SH-SY5Y (cell line): ENCODE data around the gene MFAP5.

ENCODE experiments used
- GATA2 ChIP-seq: IDR thresholded peaks from 2 replicates; pipeline ENCODE4 v1.6.1; 2011; ENCODE audit warnings: mild to moderate bottlenecking, low read depth, low read length
- GATA3 ChIP-seq: IDR thresholded peaks from 2 replicates; pipeline ENCODE4 v1.6.1; 2011; ENCODE audit warnings: low read depth, mild to moderate bottlenecking, low read length, moderate library complexity

MFAP5 gene

GRCh38 chr12:8658346-8658745 lies 4.3 kb downstream of the MFAP5 start:
- TF ChIP-seq GATA2 (no peak), GATA3 (no peak)

- TF ChIP-seq GATA2, result no peak
These were observed 7.2 kb downstream of the MFAP5 start for GRCh38 chr12:8655421-8655820.

GRCh38 chr12:8648576-8649205 lies 13.9 kb downstream of the MFAP5 start:
- TF ChIP-seq GATA2, result no peak
- no peak for TF ChIP-seq GATA3

- TF ChIP-seq GATA3 (no peak), GATA2 (no peak)
These were observed 14.7 kb downstream of the MFAP5 start for GRCh38 chr12:8647968-8648367.

GRCh38 chr12:8644345-8645248 lies 18.0 kb downstream of the MFAP5 start:
- TF ChIP-seq GATA3, result no peak
- no peak for TF ChIP-seq GATA2

- TF ChIP-seq GATA2, result no peak
- TF ChIP-seq GATA3, result no peak
These were observed 19.9 kb downstream of the MFAP5 start for GRCh38 chr12:8642775-8643174.

GRCh38 chr12:8639936-8640335 lies 22.7 kb downstream of the MFAP5 start:
- TF ChIP-seq GATA3 (no peak), GATA2 (no peak)

- no peak for TF ChIP-seq GATA2
- TF ChIP-seq GATA3, result no peak
These were observed 23.7 kb downstream of the MFAP5 start for GRCh38 chr12:8638951-8639350.

GRCh38 chr12:8637666-8638065 lies 25.0 kb downstream of the MFAP5 start:
- TF ChIP-seq GATA3, result no peak
- no peak for TF ChIP-seq GATA2

GRCh38 chr12:8637244-8637643 lies 25.4 kb downstream of the MFAP5 start:
- no peak for TF ChIP-seq GATA3
- TF ChIP-seq GATA2, result no peak

- no peak for TF ChIP-seq GATA2
- TF ChIP-seq GATA3, result no peak
These were observed 26.0 kb downstream of the MFAP5 start for GRCh38 chr12:8636581-8636980.

GRCh38 chr12:8630131-8630530 lies 32.5 kb downstream of the MFAP5 start:
- no peak for TF ChIP-seq GATA2

GRCh38 chr12:8629486-8630033 lies 33.1 kb downstream of the MFAP5 start:
- no peak for TF ChIP-seq GATA3
- no peak for TF ChIP-seq GATA2

GRCh38 chr12:8628731-8629130 lies 33.9 kb downstream of the MFAP5 start:
- TF ChIP-seq GATA2 (no peak), GATA3 (no peak)

- TF ChIP-seq GATA3 (no peak), GATA2 (no peak)
These were observed 40.0 kb downstream of the MFAP5 start for GRCh38 chr12:8622646-8623045.

GRCh38 chr12:8615206-8615605 lies 47.4 kb downstream of the MFAP5 start:
- TF ChIP-seq GATA3 (no peak), GATA2 (no peak)
